Ishikawa (cell line): ENCODE data around the gene CPA5.

Experiments
- CEBPB ChIP-seq: IDR thresholded peaks from 2 replicates; pipeline ENCODE4 v1.6.1; 2012
- CREB1 ChIP-seq: IDR thresholded peaks from 2 replicates; pipeline ENCODE4 v1.6.1; 2012; ENCODE audit warnings: low read depth
- EGR1 ChIP-seq: IDR thresholded peaks from 2 replicates; pipeline ENCODE4 v1.6.1; 2012
- EP300 ChIP-seq: IDR thresholded peaks from 2 replicates; pipeline ENCODE4 v1.6.1; 2012; ENCODE audit warnings: borderline replicate concordance
- FOXM1 ChIP-seq: IDR thresholded peaks from 2 replicates; pipeline ENCODE4 v1.6.1; 2012; ENCODE audit warnings: low read depth, borderline replicate concordance
- MAX ChIP-seq: IDR thresholded peaks from 2 replicates; pipeline ENCODE4 v1.6.1; 2012
- NFIC ChIP-seq: IDR thresholded peaks from 2 replicates; pipeline ENCODE4 v1.6.1; 2012
- RAD21 ChIP-seq: IDR thresholded peaks from 2 replicates; pipeline ENCODE4 v1.6.1; 2012; ENCODE audit warnings: low read depth
- TAF1 ChIP-seq: IDR thresholded peaks from 2 replicates; pipeline ENCODE4 v1.6.1; 2012; ENCODE audit warnings: low read depth, mild to moderate bottlenecking
- TCF12 ChIP-seq: IDR thresholded peaks from 2 replicates; pipeline ENCODE4 v1.6.1; 2012; ENCODE audit warnings: low read depth
- TEAD4 ChIP-seq: IDR thresholded peaks from 2 replicates; pipeline ENCODE4 v1.6.1; 2012
- YY1 ChIP-seq: IDR thresholded peaks from 2 replicates; pipeline ENCODE4 v1.6.1; 2012; ENCODE audit warnings: low read depth
- ZBTB7A ChIP-seq: IDR thresholded peaks from 2 replicates; pipeline ENCODE4 v1.6.1; 2012; ENCODE audit warnings: low read depth
- TF ChIP-seq, protein P1 (sequence below): IDR thresholded peaks from 2 replicates; pipeline ENCODE4 v1.6.1; 2012
- TF ChIP-seq, protein P2 (sequence below): IDR thresholded peaks from 2 replicates; pipeline ENCODE4 v1.6.1; 2012; ENCODE audit warnings: low read depth, mild to moderate bottlenecking

The CPA5 gene

GRCh38 chr7:130324306-130324943, 20.2 kb upstream of the CPA5 start:
- TF ChIP-seq TEAD4 (no peak), RAD21 (no peak), EP300 (no peak)

GRCh38 chr7:130329681-130330080, 14.9 kb upstream of the CPA5 start:
- TF ChIP-seq, protein P1, sequence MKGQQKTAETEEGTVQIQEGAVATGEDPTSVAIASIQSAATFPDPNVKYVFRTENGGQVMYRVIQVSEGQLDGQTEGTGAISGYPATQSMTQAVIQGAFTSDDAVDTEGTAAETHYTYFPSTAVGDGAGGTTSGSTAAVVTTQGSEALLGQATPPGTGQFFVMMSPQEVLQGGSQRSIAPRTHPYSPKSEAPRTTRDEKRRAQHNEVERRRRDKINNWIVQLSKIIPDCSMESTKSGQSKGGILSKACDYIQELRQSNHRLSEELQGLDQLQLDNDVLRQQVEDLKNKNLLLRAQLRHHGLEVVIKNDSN = no peak
- no peak for TF ChIP-seq RAD21
- TF ChIP-seq TAF1 = no peak
- TF ChIP-seq, protein P2, sequence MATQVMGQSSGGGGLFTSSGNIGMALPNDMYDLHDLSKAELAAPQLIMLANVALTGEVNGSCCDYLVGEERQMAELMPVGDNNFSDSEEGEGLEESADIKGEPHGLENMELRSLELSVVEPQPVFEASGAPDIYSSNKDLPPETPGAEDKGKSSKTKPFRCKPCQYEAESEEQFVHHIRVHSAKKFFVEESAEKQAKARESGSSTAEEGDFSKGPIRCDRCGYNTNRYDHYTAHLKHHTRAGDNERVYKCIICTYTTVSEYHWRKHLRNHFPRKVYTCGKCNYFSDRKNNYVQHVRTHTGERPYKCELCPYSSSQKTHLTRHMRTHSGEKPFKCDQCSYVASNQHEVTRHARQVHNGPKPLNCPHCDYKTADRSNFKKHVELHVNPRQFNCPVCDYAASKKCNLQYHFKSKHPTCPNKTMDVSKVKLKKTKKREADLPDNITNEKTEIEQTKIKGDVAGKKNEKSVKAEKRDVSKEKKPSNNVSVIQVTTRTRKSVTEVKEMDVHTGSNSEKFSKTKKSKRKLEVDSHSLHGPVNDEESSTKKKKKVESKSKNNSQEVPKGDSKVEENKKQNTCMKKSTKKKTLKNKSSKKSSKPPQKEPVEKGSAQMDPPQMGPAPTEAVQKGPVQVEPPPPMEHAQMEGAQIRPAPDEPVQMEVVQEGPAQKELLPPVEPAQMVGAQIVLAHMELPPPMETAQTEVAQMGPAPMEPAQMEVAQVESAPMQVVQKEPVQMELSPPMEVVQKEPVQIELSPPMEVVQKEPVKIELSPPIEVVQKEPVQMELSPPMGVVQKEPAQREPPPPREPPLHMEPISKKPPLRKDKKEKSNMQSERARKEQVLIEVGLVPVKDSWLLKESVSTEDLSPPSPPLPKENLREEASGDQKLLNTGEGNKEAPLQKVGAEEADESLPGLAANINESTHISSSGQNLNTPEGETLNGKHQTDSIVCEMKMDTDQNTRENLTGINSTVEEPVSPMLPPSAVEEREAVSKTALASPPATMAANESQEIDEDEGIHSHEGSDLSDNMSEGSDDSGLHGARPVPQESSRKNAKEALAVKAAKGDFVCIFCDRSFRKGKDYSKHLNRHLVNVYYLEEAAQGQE = no peak
- TF ChIP-seq YY1 = no peak
- TF ChIP-seq NFIC = no peak
- no peak for TF ChIP-seq TCF12
- no peak for TF ChIP-seq EGR1
- no peak for TF ChIP-seq CREB1
- TF ChIP-seq TEAD4 = no peak
- TF ChIP-seq EP300 = no peak
- TF ChIP-seq ZBTB7A = no peak

GRCh38 chr7:130332259-130333053, 12.2 kb upstream of the CPA5 start:
- TF ChIP-seq, protein P1 = no peak
- TF ChIP-seq EP300 = no peak
- TF ChIP-seq EGR1 = no peak
- TF ChIP-seq TAF1 = no peak
- TF ChIP-seq TCF12 = no peak
- no peak for TF ChIP-seq CREB1
- no peak for TF ChIP-seq NFIC
- TF ChIP-seq RAD21 = no peak

- TF ChIP-seq CEBPB (no peak), FOXM1 (no peak), EP300 (no peak), YY1 (no peak), NFIC (no peak), ZBTB7A (no peak), TAF1 (no peak), CREB1 (no peak)
- TF ChIP-seq, protein P2 = no peak
Measured at GRCh38 chr7:130333832-130334231, 10.8 kb upstream of the CPA5 start.

- no peak for TF ChIP-seq TEAD4
Measured at GRCh38 chr7:130334274-130334673, 10.3 kb upstream of the CPA5 start.

GRCh38 chr7:130337410-130337971, 7.1 kb upstream of the CPA5 start:
- TF ChIP-seq RAD21 = no peak
- TF ChIP-seq YY1 = no peak
- TF ChIP-seq MAX = no peak
- no peak for TF ChIP-seq FOXM1
- no peak for TF ChIP-seq CREB1
- TF ChIP-seq, protein P1 = no peak
- TF ChIP-seq EGR1 = no peak
- TF ChIP-seq NFIC = no peak
- no peak for TF ChIP-seq TEAD4
- no peak for TF ChIP-seq ZBTB7A
- TF ChIP-seq, protein P2 = no peak
- no peak for TF ChIP-seq CEBPB
- no peak for TF ChIP-seq TAF1
- TF ChIP-seq EP300 = no peak
- TF ChIP-seq TCF12 = no peak
